Measurements from ENCODE around the gene KCNH1.

DNA sequence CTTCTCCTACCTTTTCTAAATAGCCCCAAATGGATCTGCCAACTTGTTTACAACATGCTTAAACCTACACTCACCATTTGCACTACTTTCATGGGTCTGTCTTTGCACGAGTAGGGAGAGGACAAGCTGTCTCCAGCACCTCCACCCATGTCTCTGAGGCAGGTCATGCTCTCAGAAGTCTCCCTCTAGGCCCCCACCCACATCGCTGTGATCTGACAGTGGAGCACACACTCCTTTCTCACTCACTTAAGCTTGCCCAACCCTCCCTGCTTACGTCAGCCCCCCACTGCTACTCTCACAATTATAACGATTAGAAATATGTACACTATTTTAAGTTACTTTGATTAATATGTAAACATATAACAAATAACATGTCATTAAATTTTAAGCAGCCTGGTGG, 141.1 kb downstream of the KCNH1 start:
- TF ChIP-seq, protein P1, sequence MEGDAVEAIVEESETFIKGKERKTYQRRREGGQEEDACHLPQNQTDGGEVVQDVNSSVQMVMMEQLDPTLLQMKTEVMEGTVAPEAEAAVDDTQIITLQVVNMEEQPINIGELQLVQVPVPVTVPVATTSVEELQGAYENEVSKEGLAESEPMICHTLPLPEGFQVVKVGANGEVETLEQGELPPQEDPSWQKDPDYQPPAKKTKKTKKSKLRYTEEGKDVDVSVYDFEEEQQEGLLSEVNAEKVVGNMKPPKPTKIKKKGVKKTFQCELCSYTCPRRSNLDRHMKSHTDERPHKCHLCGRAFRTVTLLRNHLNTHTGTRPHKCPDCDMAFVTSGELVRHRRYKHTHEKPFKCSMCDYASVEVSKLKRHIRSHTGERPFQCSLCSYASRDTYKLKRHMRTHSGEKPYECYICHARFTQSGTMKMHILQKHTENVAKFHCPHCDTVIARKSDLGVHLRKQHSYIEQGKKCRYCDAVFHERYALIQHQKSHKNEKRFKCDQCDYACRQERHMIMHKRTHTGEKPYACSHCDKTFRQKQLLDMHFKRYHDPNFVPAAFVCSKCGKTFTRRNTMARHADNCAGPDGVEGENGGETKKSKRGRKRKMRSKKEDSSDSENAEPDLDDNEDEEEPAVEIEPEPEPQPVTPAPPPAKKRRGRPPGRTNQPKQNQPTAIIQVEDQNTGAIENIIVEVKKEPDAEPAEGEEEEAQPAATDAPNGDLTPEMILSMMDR (IDR thresholded peaks at IDR 0.05; ENCODE audit: insufficient read depth, low read depth, low read length) = no peak
- TF ChIP-seq EZH2 (IDR thresholded peaks at IDR 0.05; ENCODE audit: insufficient read depth, low read length) = no peak

Data from astrocyte (in vitro differentiated cells and primary cell).